Ascending aorta (tissue), 2 donors: ENCODE results near the gene ATP5MC2. TPM values are rescaled to one million over a fixed set of nuclear protein-coding genes. Genes with fewer than 3 reads are reported as not detected.

Experiments
- DNase-seq, 2 donors: peaks; one replicate each; pipeline ENCODE4 v3.0.0-alpha.2; 2019; ENCODE audit warnings: low spot score in 2 of 2
- H3K27ac ChIP-seq, 2 donors: fragments of 200-600 bp; sonication (generic); one replicate each; pipeline ENCODE4 v1.5.1; 2016 to 2017; ENCODE audit warnings: mild to moderate bottlenecking in 1 of 2
- H3K27me3 ChIP-seq: fragments of 200-600 bp; sonication (generic); one replicate; pipeline ENCODE4 v1.5.1; 2017
- H3K36me3 ChIP-seq, 2 donors: fragments of 200-600 bp; sonication (generic); one replicate each; pipeline ENCODE4 v1.5.1; 2016
- H3K4me1 ChIP-seq, 2 donors: fragments of 200-600 bp; sonication (generic); one replicate each; pipeline ENCODE4 v1.5.1; 2016 to 2017; ENCODE audit warnings: mild to moderate bottlenecking in 1 of 2
- H3K4me3 ChIP-seq, 2 donors: fragments of 200-600 bp; sonication (generic); one replicate each; pipeline ENCODE4 v1.5.1; 2016 to 2017; ENCODE audit warnings: mild to moderate bottlenecking in 1 of 2
- H3K9me3 ChIP-seq, 2 donors: fragments of 200-600 bp; sonication (generic); one replicate each; pipeline ENCODE4 v1.5.1; 2016
- intact Hi-C: fragments of 100-400 bp; cut with DNase I; formaldehyde crosslinking; loops from one replicate; pipeline ENCODE4 v1.15.1; 2023
- total RNA-seq: library from RNA; depleted of rRNA; stranded (reverse); fragments of >200 nt; gene quantifications from one replicate; pipeline ENCODE4 v1.1.0, GENCODE V29; 2016
- TF ChIP-seq, protein P1 (sequence below), 3 experiments: fragments of 200-600 bp in 2 of 3; fragments of 450-650 bp in 1 of 3; sonication (generic) in 2 of 3; IDR thresholded peaks; one replicate each; pipeline ENCODE4 v1.5.1; 2016 to 2019; ENCODE audit warnings: antibody characterized with exemption in 3 of 3, mild to moderate bottlenecking in 1 of 3, moderate library complexity in 1 of 3

Gene ATP5MC2
- total RNA-seq, 1 donor from 2014 or later = 284 TPM

DNA sequence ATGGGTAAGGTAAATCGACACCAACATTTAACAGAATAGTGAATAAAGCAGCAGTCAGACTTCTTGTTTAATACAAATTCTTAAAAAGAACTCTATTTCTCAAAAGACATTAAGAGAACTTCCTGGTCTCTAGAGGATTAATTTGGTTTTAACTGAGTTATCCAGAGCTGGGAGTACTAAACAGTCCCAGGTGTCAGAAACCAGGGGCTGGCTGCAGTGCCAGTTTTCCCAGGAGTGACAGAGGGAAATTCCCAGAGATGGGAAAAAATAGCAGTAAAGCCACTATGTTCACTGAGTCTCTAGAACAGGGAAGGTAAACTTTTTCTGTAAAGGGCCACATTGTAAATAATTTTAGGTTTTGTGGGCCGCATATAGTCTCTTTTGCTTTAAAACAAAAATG, 8.8 kb downstream of the ATP5MC2 start:
- Histone ChIP-seq H3K27ac (peak overlapping the region in 1 of 2 donors; percentile 62), H3K27me3 (no peaks in the 10 kb centered on the region), H3K36me3 (peaks cover 71 to 80% of the 10 kb centered on the region in 2 donors), H3K9me3 (no peaks in the 10 kb centered on the region), H3K4me3 (no peak overlapping the region), H3K4me1 (no peaks in the 10 kb centered on the region)
- TF ChIP-seq, protein P1, sequence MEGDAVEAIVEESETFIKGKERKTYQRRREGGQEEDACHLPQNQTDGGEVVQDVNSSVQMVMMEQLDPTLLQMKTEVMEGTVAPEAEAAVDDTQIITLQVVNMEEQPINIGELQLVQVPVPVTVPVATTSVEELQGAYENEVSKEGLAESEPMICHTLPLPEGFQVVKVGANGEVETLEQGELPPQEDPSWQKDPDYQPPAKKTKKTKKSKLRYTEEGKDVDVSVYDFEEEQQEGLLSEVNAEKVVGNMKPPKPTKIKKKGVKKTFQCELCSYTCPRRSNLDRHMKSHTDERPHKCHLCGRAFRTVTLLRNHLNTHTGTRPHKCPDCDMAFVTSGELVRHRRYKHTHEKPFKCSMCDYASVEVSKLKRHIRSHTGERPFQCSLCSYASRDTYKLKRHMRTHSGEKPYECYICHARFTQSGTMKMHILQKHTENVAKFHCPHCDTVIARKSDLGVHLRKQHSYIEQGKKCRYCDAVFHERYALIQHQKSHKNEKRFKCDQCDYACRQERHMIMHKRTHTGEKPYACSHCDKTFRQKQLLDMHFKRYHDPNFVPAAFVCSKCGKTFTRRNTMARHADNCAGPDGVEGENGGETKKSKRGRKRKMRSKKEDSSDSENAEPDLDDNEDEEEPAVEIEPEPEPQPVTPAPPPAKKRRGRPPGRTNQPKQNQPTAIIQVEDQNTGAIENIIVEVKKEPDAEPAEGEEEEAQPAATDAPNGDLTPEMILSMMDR (IDR thresholded peaks at IDR 0.05) = no peak
- intact Hi-C loops = no loop called here
- DNase-seq = no peak

DNA sequence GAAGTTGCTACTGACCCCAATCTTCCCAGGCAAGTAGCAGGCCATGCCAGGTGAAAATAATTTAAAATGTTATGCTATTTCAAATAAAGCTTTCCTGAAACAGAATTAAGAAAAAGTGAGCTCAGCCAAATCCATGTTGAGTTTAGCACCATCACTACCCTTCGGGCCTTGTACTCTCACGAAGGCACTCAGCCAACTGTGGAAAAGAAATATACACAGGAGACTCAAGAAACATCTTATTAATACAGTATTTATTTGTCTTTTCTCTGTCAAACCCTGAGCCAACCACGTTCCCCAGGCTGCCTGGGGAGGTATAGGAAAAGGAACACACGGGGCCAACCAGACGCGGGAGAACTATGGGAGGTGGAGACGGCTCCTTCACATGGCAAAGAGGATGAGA, 10.9 kb downstream of the ATP5MC2 start:
- no peak for DNase-seq
- Histone ChIP-seq H3K27me3 (no peaks in the 10 kb centered on the region), H3K4me3 (no peak overlapping the region), H3K9me3 (no peaks in the 10 kb centered on the region), H3K27ac (peak overlapping the region; percentile 29 to 55), H3K36me3 (peaks cover 62 to 63% of the 10 kb centered on the region in 2 donors), H3K4me1 (peaks cover 3 to 8% of the 10 kb centered on the region in 2 donors)
- TF ChIP-seq, protein P1 (IDR thresholded peaks at IDR 0.05) = no peak
- intact Hi-C loops = no loop called here

DNA sequence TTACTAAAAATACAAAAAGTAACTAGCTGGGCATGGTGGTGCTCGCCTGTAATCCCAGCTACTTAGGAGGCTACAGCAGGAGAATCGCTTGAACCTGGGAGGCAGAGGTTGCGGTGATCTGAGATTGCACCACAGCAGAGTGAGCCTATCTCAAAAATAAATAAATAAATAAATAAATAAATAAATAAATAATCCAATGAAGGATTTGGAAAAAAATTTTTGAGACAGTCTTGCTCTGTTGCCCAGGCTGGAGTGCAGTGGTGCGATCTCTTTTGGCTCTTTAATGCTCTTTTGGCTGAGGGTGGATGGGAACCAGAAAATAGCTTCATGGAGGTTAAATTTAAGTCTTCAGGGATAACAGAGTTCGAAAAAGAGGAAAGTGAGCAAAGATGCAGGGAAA, 11.7 kb downstream of the ATP5MC2 start:
- TF ChIP-seq, protein P1 (IDR thresholded peaks at IDR 0.05) = no peak
- intact Hi-C loops = no loop called here
- H3K27me3 ChIP-seq = no peaks in the 10 kb centered on the region
- H3K9me3 ChIP-seq = no peaks in the 10 kb centered on the region
- DNase-seq = no peak
- H3K4me3 ChIP-seq = no peak overlapping the region
- peak overlapping the region in 1 of 2 donors; percentile 12 for H3K27ac ChIP-seq
- H3K4me1 ChIP-seq = peaks cover 3 to 9% of the 10 kb centered on the region in 2 donors
- H3K36me3 ChIP-seq = peaks cover 55% of the 10 kb centered on the region in 2 donors

DNA sequence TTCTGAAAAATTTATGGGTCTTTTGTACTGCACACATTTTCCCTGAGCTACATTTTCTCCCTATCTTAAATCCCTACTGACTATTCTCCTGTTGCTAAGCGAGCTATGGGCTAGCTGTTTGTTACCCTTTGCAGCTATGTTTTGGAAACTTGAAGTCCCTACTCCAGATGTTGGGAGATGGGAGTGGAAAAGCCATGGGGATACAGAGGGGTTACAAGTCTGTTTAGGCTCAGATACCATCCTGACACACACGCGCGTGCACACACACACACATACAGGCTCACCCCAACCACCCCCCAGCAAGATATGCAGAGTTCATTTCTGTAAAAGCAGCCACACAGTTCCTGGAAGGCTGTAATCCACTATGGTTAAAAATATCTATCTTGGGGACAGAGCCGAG, 15.8 kb downstream of the ATP5MC2 start:
- TF ChIP-seq, protein P1 (IDR thresholded peaks at IDR 0.05) = no peak
- peaks cover 3 to 23% of the 10 kb centered on the region in 2 donors for H3K4me1 ChIP-seq
- H3K9me3 ChIP-seq = no peaks in the 10 kb centered on the region
- H3K36me3 ChIP-seq = peaks cover 15 to 17% of the 10 kb centered on the region in 2 donors
- DNase-seq = peak in 1 of 2 donors; percentile 70
- H3K27me3 ChIP-seq = no peaks in the 10 kb centered on the region
- peak overlapping the region; percentile 90 to 91 for H3K27ac ChIP-seq
- peak overlapping the region in 1 of 2 donors; percentile 50 for H3K4me3 ChIP-seq
- intact Hi-C loops = no loop called here

DNA sequence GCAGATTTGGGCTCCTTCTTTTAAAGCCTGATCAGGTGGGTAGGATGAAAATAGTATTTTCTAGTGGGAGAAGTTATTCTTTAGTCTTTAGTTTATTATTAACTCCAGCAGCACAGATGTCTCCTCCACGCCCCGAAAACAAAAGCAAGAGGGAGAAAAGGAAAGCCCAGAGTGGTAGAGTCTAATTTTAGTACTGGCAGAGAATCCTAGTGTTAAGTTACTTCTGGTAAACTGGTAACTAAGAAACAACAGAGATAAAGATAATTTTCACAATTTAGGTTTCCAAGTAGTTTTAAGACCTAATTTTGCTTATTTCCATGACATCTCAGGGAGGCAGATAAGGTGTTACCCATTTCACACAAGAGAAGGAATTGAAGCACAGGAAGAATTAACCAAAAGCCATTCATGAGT, 16.3 kb downstream of the ATP5MC2 start:
- TF ChIP-seq, protein P1 (IDR thresholded peaks at IDR 0.05) = no peak
- Histone ChIP-seq H3K4me1 (peaks cover 3 to 23% of the 10 kb centered on the region in 2 donors), H3K27ac (peak overlapping the region; percentile 90 to 91), H3K4me3 (peak overlapping the region; percentile 7 to 50), H3K9me3 (no peaks in the 10 kb centered on the region), H3K36me3 (peaks cover 10 to 12% of the 10 kb centered on the region in 2 donors), H3K27me3 (no peaks in the 10 kb centered on the region)
- no peak for DNase-seq
- intact Hi-C loops = loop anchor here (2.0 kb wide), 2 partner anchors 17 to 33 kb away; partner anchors contain the start of genes ATF7 and ATP5MC2
